HepG2 (cell line): ENCODE data around the gene CREBRF. TPM values are rescaled to one million over a fixed set of nuclear protein-coding genes. Genes with fewer than 3 reads are reported as not detected.

Experiments used
- CAMTA2 ChIP-seq: sonication (generic); formaldehyde crosslinking; IDR thresholded peaks from 2 replicates; pipeline ENCODE4 v1.4.0; 2020; ENCODE audit warnings: mild to moderate bottlenecking, missing genetic modification reagents, borderline replicate concordance
- HOXD1 ChIP-seq: sonication (generic); formaldehyde crosslinking; IDR thresholded peaks from 2 replicates; pipeline ENCODE4 v1.5.0; 2020; ENCODE audit warnings: missing genetic modification reagents
- ISX ChIP-seq: sonication (generic); formaldehyde crosslinking; conservative IDR thresholded peaks from 2 replicates; pipeline ENCODE4 v1.5.0; 2020; ENCODE audit warnings: missing genetic modification reagents
- MTF1 ChIP-seq: sonication (generic); formaldehyde crosslinking; IDR thresholded peaks from 2 replicates; pipeline ENCODE4 v1.5.0; 2020; ENCODE audit warnings: missing genetic modification reagents
- NFATC3 ChIP-seq: sonication (generic); formaldehyde crosslinking; IDR thresholded peaks from 2 replicates; pipeline ENCODE4 v1.5.1; 2020; ENCODE audit warnings: mild to moderate bottlenecking, missing genetic modification reagents
- NR1H2 ChIP-seq: sonication (generic); formaldehyde crosslinking; IDR thresholded peaks from 2 replicates; pipeline ENCODE4 v1.8.1; 2022; ENCODE audit warnings: low read depth, missing genetic modification reagents, borderline replicate concordance
- NR2F2 ChIP-seq: IDR thresholded peaks from 2 replicates; pipeline ENCODE4 v1.6.1; 2012; ENCODE audit warnings: low read depth, inconsistent platforms, borderline replicate concordance
- SMARCC2 ChIP-seq: fragments of 450-650 bp; IDR thresholded peaks from 2 replicates; pipeline ENCODE4 v1.6.1; 2017; ENCODE audit warnings: antibody characterized with exemption, mild to moderate bottlenecking
- TEAD3 ChIP-seq: optimal IDR thresholded peaks from 2 replicates; pipeline ENCODE3; 2016; ENCODE audit warnings: borderline replicate concordance
- ZBTB21 ChIP-seq: sonication (generic); formaldehyde crosslinking; IDR thresholded peaks from 2 replicates; pipeline ENCODE4 v1.4.0; 2020; ENCODE audit warnings: missing genetic modification reagents
- ZFP37 ChIP-seq: sonication (generic); formaldehyde crosslinking; IDR thresholded peaks from 2 replicates; pipeline ENCODE4 v1.4.0; 2020; ENCODE audit warnings: missing genetic modification reagents, borderline replicate concordance
- ZMAT3 ChIP-seq: sonication (generic); formaldehyde crosslinking; conservative IDR thresholded peaks from 2 replicates; pipeline ENCODE4 v1.7.0; 2021; ENCODE audit warnings: missing genetic modification reagents
- ZNF12 ChIP-seq: sonication (generic); formaldehyde crosslinking; IDR thresholded peaks from 2 replicates; pipeline ENCODE4 v1.5.0; 2020; ENCODE audit warnings: missing genetic modification reagents
- ZNF382 ChIP-seq: sonication (generic); formaldehyde crosslinking; IDR thresholded peaks from 2 replicates; pipeline ENCODE4 v1.5.0; 2020; ENCODE audit warnings: missing genetic modification reagents, mild to moderate bottlenecking, borderline replicate concordance
- ZNF446 ChIP-seq: sonication (generic); formaldehyde crosslinking; IDR thresholded peaks from 2 replicates; pipeline ENCODE4 v1.5.0; 2020; ENCODE audit warnings: mild to moderate bottlenecking, missing genetic modification reagents
- ZNF567 ChIP-seq: sonication (generic); formaldehyde crosslinking; IDR thresholded peaks from 2 replicates; pipeline ENCODE4 v1.8.1; 2023; ENCODE audit warnings: mild to moderate bottlenecking, missing genetic modification reagents, borderline replicate concordance
- ZNF761 ChIP-seq: sonication (generic); formaldehyde crosslinking; conservative IDR thresholded peaks from 2 replicates; pipeline ENCODE4 v1.4.0; 2020; ENCODE audit warnings: mild to moderate bottlenecking, missing genetic modification reagents
- ZNF790 ChIP-seq: sonication (generic); formaldehyde crosslinking; IDR thresholded peaks from 2 replicates; pipeline ENCODE4 v1.8.0; 2022; ENCODE audit warnings: missing genetic modification reagents, mild to moderate bottlenecking, borderline replicate concordance
- polyA plus RNA-seq, 8 experiments: library from polyadenylated mRNA; depleted of rRNA in 3 of 8; stranded (reverse) in 7 of 8; unstranded in 1 of 8; fragments of >200 nt; fragmentation: Illumina TruSeq in 4 of 8; extraction: Trizol in 4 of 8; gene quantifications; 2 replicates each; pipeline versions ENCODE4 v1.2.1 to v1.2.3, GENCODE V29; 2011 to 2016; ENCODE audit warnings: low read depth in 4 of 8, missing spikeins in 1 of 8, mixed read lengths in 1 of 8; ENCODE audit not compliant: insufficient read depth in 1 of 8
- total RNA-seq, 5 experiments: library from RNA; depleted of rRNA; stranded (reverse); fragments of >200 nt; fragmentation: Illumina TruSeq; extraction: Trizol; gene quantifications; 2 replicates each; pipeline ENCODE4 v1.2.3, GENCODE V29; 2016; ENCODE audit warnings: low read depth in 1 of 5
- TF ChIP-seq, protein P1 (sequence below): sonication (generic); formaldehyde crosslinking; IDR thresholded peaks from 2 replicates; pipeline ENCODE4 v1.4.0; 2020; ENCODE audit warnings: missing genetic modification reagents
- TF ChIP-seq, protein P2 (sequence below): sonication (generic); formaldehyde crosslinking; conservative IDR thresholded peaks from 2 replicates; pipeline ENCODE4 v1.4.0; 2020; ENCODE audit warnings: missing genetic modification reagents
- TF ChIP-seq, protein P3 (sequence below): sonication (generic); formaldehyde crosslinking; IDR thresholded peaks from 2 replicates; pipeline ENCODE4 v1.4.0; 2020; ENCODE audit warnings: missing genetic modification reagents; ENCODE audit errors: not compliant biosample characterization
- TF ChIP-seq, protein P4 (sequence below): sonication (generic); formaldehyde crosslinking; IDR thresholded peaks from 2 replicates; pipeline ENCODE4 v1.5.0; 2020; ENCODE audit warnings: mild to moderate bottlenecking, missing genetic modification reagents, borderline replicate concordance

The CREBRF gene
- total and polyA plus RNA-seq, 2 of the 13 experiments (the other 11 are each of a cell fraction or from before 2014, with no cell fraction given), result 4.5 to 10.2 TPM

DNA sequence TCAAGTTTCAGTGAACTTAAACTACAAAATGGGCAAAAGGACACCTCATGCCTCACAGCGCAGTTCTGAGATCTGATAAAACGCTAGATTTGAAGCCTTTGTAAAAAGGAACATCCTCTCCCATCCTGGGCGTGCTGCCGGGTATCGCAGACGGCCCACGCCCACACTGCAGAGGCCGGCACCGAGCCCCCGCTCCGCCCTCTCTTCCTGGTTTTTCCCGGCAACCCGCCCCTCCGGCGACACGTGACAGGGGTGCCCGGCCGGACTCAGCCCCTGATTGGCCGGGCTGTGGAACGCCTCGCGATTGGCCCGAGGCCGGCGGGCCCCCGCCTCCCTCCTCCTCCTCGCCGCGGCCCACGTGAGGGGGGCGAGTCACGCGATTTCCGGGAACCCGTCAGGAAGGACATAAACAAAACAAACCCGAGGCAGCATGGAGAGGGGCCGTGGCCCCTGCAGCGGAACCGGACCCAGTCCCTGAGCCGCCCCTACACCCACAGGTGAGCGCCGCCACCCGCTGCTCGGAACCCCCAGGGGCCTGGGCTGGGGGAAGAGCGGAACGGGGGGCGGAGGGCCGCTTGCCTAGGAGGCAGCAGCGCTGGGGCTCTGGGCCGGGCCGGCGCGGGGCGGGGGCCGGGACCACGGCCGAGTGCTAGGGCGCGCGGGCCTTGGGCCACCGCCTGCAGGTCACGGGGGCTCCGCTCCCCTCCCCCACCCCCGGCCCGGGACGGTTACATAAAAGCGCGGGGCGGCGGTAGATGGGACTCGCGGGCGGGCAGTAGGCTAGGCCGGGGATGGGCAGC, at the start of gene CREBRF (continued):
- no peak for TF ChIP-seq NFATC3
- TF ChIP-seq CAMTA2 (CRISPR knock-in tag), result 0 out of 2 replicates have a peak, but pooled peaks have one; percentile 16
- TF ChIP-seq ZFP37 (CRISPR knock-in tag), result no peak
- TF ChIP-seq, protein P1, sequence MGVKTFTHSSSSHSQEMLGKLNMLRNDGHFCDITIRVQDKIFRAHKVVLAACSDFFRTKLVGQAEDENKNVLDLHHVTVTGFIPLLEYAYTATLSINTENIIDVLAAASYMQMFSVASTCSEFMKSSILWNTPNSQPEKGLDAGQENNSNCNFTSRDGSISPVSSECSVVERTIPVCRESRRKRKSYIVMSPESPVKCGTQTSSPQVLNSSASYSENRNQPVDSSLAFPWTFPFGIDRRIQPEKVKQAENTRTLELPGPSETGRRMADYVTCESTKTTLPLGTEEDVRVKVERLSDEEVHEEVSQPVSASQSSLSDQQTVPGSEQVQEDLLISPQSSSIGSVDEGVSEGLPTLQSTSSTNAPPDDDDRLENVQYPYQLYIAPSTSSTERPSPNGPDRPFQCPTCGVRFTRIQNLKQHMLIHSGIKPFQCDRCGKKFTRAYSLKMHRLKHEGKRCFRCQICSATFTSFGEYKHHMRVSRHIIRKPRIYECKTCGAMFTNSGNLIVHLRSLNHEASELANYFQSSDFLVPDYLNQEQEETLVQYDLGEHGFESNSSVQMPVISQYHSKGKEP (CRISPR knock-in tag), result no peak
- no peak for TF ChIP-seq ZNF382
- peak; percentile 84 for TF ChIP-seq ZNF446
- TF ChIP-seq, protein P2, sequence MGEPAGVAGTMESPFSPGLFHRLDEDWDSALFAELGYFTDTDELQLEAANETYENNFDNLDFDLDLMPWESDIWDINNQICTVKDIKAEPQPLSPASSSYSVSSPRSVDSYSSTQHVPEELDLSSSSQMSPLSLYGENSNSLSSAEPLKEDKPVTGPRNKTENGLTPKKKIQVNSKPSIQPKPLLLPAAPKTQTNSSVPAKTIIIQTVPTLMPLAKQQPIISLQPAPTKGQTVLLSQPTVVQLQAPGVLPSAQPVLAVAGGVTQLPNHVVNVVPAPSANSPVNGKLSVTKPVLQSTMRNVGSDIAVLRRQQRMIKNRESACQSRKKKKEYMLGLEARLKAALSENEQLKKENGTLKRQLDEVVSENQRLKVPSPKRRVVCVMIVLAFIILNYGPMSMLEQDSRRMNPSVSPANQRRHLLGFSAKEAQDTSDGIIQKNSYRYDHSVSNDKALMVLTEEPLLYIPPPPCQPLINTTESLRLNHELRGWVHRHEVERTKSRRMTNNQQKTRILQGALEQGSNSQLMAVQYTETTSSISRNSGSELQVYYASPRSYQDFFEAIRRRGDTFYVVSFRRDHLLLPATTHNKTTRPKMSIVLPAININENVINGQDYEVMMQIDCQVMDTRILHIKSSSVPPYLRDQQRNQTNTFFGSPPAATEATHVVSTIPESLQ (CRISPR knock-in tag), result no peak
- TF ChIP-seq, protein P3, sequence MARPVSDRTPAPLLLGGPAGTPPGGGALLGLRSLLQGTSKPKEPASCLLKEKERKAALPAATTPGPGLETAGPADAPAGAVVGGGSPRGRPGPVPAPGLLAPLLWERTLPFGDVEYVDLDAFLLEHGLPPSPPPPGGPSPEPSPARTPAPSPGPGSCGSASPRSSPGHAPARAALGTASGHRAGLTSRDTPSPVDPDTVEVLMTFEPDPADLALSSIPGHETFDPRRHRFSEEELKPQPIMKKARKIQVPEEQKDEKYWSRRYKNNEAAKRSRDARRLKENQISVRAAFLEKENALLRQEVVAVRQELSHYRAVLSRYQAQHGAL (CRISPR knock-in tag), result no peak
- TF ChIP-seq, protein P4, sequence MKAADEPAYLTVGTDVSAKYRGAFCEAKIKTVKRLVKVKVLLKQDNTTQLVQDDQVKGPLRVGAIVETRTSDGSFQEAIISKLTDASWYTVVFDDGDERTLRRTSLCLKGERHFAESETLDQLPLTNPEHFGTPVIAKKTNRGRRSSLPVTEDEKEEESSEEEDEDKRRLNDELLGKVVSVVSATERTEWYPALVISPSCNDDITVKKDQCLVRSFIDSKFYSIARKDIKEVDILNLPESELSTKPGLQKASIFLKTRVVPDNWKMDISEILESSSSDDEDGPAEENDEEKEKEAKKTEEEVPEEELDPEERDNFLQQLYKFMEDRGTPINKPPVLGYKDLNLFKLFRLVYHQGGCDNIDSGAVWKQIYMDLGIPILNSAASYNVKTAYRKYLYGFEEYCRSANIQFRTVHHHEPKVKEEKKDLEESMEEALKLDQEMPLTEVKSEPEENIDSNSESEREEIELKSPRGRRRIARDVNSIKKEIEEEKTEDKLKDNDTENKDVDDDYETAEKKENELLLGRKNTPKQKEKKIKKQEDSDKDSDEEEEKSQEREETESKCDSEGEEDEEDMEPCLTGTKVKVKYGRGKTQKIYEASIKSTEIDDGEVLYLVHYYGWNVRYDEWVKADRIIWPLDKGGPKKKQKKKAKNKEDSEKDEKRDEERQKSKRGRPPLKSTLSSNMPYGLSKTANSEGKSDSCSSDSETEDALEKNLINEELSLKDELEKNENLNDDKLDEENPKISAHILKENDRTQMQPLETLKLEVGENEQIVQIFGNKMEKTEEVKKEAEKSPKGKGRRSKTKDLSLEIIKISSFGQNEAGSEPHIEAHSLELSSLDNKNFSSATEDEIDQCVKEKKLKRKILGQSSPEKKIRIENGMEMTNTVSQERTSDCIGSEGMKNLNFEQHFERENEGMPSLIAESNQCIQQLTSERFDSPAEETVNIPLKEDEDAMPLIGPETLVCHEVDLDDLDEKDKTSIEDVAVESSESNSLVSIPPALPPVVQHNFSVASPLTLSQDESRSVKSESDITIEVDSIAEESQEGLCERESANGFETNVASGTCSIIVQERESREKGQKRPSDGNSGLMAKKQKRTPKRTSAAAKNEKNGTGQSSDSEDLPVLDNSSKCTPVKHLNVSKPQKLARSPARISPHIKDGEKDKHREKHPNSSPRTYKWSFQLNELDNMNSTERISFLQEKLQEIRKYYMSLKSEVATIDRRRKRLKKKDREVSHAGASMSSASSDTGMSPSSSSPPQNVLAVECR, result peak; percentile 95
- TF ChIP-seq ZBTB21 (CRISPR knock-in tag), result no peak
- TF ChIP-seq ISX (CRISPR knock-in tag), result no peak
- no peak for TF ChIP-seq SMARCC2
- TF ChIP-seq NR2F2, result no peak
- no peak for TF ChIP-seq ZMAT3 (CRISPR knock-in tag)
- TF ChIP-seq ZNF567 (CRISPR knock-in tag), result no peak
- TF ChIP-seq HOXD1 (CRISPR knock-in tag), result peak; percentile 75
- TF ChIP-seq ZNF12, result no peak
- TF ChIP-seq NR1H2 (CRISPR knock-in tag), result no peak
- no peak for TF ChIP-seq MTF1 (CRISPR knock-in tag)
- peak; percentile 72; the same call in 1 of the 2 replicates for TF ChIP-seq ZNF790 (CRISPR knock-in tag)
- TF ChIP-seq ZNF761 (CRISPR knock-in tag), result no peak
- TF ChIP-seq TEAD3 (CRISPR knock-in tag), result peak; percentile 28
